Measurements from ENCODE around the gene NEURL1B.

- TF ChIP-seq ZNF670 (tag by site-specific recombination; IDR thresholded peaks at IDR 0.05; ENCODE audit: low read depth) (no peak), CTCF (tag by site-specific recombination; IDR thresholded peaks at IDR 0.05) (no peak), REST (tag by site-specific recombination; IDR thresholded peaks at IDR 0.05) (no peak), PBX3 (CRISPR knock-in tag; IDR thresholded peaks at IDR 0.05) (no peak), ZNF639 (tag by site-specific recombination; IDR thresholded peaks at IDR 0.05) (no peak), OSR2 (tag by site-specific recombination; IDR thresholded peaks at IDR 0.05) (no peak), SCRT1 (tag by site-specific recombination; IDR thresholded peaks at IDR 0.05; ENCODE audit: borderline replicate concordance) (no peak), ZNF121 (tag by site-specific recombination; IDR thresholded peaks at IDR 0.05) (no peak), ZNF24 (tag by site-specific recombination; IDR thresholded peaks at IDR 0.05) (no peak)
These were observed 18.7 kb upstream of the NEURL1B start for GRCh38 chr5:172622091-172623046.
